GM18502 (cell line): ENCODE data around the gene TIMD4.
"Not testable (repeated sequence)": the region's sequence is repeated elsewhere in the genome, so short reads cannot be mapped to it uniquely, and the experiment has no call there.

Experiments used
- ATAC-seq: cut with Tn5 transposase; IDR thresholded peaks from one replicate; pipeline ENCODE4 v1.9.1; 2021; ENCODE audit warnings: mild to moderate bottlenecking; ENCODE audit not compliant: unreplicated experiment, poor library complexity

Gene TIMD4

GRCh38 chr5:156925767-156926166, 37.3 kb downstream of the TIMD4 start:
- not testable (repeated sequence) for ATAC-seq

- peak; percentile 54 for ATAC-seq
Observed at GRCh38 chr5:156922207-156922792, 40.7 kb downstream of the TIMD4 start.

- ATAC-seq = peak; percentile 41
Observed at GRCh38 chr5:156920861-156921431, 42.1 kb downstream of the TIMD4 start.

GRCh38 chr5:156920042-156920860, 42.8 kb downstream of the TIMD4 start:
- ATAC-seq = peak; percentile 50

GRCh38 chr5:156918311-156918845, 44.6 kb downstream of the TIMD4 start:
- ATAC-seq = no peak

- peak; percentile 18 for ATAC-seq
Observed at GRCh38 chr5:156914371-156914737, 48.7 kb downstream of the TIMD4 start.

- peak; percentile 94 for ATAC-seq
Observed at GRCh38 chr5:156913719-156914370, 49.2 kb downstream of the TIMD4 start.

- no peak for ATAC-seq
Observed at GRCh38 chr5:156913355-156913718, 49.7 kb downstream of the TIMD4 start.

GRCh38 chr5:156912869-156913268, 50.2 kb downstream of the TIMD4 start:
- ATAC-seq = no peak

GRCh38 chr5:156909180-156909579, 53.8 kb downstream of the TIMD4 start:
- ATAC-seq = no peak

GRCh38 chr5:156907667-156908066, 55.4 kb downstream of the TIMD4 start:
- no peak for ATAC-seq

GRCh38 chr5:156906807-156907206, 56.2 kb downstream of the TIMD4 start:
- ATAC-seq = no peak

GRCh38 chr5:156896546-156896945, 66.5 kb downstream of the TIMD4 start:
- no peak for ATAC-seq

GRCh38 chr5:156893517-156893916, 69.5 kb downstream of the TIMD4 start:
- ATAC-seq = peak; percentile 73

- ATAC-seq = no peak
Observed at GRCh38 chr5:156892864-156893263, 70.2 kb downstream of the TIMD4 start.

GRCh38 chr5:156892223-156892622, 70.8 kb downstream of the TIMD4 start:
- ATAC-seq = no peak

- ATAC-seq = no peak
Observed at GRCh38 chr5:156888520-156888919, 74.5 kb downstream of the TIMD4 start.

GRCh38 chr5:156883316-156883875, 79.6 kb downstream of the TIMD4 start:
- ATAC-seq = no peak

- ATAC-seq = peak; percentile 95
Observed at GRCh38 chr5:156879665-156880285, 83.3 kb downstream of the TIMD4 start.

GRCh38 chr5:156871212-156871611, 91.8 kb downstream of the TIMD4 start:
- no peak for ATAC-seq
